Activated gamma-delta T cell treated with Interleukin-2 at 50 U/mL for 16 hours (primary cell): ENCODE measurements around the gene CCM2L.

Source experiments
- DNase-seq: peaks from one replicate; pipeline ENCODE4 v3.0.0-alpha.2; 2020

The CCM2L gene

DNA sequence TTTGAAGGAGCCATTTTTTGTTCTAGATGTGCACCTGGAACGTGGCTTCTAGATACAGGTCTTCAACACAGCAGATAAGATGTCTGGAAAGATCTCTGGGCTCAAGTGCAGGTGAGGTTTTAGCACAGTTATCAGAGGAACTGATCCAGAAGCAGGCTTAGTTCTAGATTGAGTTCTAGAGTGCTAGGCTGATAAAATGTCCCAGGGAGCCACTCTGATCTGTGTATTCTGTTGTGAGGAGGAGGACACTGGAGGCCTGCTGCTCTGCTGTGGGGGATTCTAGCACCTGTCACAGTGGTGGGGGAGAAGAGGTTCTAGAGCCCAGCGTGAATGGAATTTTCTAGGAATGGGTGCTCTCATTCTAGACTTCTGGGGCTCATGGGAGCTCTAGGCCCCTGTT is 12.0 kb upstream of the CCM2L start:
- DNase-seq: no peak

DNA sequence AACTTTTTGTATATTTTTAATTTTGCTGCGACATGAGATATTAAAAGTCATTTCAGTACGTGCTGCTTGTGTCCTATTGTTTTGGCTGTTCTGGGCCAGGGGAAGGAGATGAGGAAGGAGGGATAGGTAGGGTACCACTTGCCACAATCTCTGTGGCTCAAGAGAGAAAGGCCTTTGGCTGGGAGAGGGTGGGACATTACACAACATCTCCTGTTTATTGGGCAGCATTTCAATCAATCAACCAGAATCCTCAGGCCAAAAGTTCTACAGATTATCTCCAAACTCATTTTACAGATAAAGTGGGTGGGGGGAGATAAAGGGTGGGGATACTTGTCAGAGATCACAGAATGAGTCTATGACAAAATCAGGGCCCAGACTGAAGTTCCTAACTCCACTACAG is 6.9 kb upstream of the CCM2L start:
- no peak for DNase-seq

DNA sequence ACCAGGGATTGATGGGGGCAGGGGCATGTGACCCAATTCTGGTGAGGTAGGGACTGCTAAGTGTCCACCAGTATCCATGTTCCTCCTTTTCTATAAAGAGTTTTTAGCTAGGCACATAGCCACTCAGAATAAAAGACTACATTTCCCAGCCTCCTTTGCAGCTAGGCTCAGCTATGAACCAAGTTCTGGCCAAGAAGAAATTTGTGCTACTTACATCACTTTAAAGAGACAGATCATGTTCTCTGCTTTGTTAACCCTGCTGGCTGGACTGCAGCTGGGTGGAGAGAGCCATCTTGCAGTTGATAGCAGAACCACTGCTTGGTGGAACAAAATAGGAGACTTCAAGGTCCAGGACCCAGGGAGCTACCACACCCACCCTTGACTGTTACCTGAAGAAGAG is 5.3 kb upstream of the CCM2L start:
- no peak for DNase-seq

DNA sequence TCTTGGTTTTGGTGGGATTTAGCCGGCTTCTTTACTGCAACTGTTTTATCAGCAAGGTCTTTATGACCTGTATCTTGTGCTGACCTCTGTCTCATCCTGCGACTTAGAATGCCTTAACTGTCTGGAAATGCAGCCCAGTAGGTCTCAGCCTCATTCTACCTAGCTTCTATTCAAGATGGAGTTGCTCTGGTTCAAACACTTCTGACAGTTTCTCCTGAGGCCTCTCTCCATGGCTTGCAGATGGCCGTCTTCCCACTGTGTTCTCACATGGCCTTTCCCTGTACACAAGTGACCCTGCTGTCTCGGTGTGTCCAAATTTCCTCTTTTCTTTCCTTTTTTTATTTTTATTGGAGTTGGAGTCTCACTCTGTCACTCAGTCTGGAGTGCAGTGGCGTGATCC is 4.2 kb upstream of the CCM2L start:
- no peak for DNase-seq

DNA sequence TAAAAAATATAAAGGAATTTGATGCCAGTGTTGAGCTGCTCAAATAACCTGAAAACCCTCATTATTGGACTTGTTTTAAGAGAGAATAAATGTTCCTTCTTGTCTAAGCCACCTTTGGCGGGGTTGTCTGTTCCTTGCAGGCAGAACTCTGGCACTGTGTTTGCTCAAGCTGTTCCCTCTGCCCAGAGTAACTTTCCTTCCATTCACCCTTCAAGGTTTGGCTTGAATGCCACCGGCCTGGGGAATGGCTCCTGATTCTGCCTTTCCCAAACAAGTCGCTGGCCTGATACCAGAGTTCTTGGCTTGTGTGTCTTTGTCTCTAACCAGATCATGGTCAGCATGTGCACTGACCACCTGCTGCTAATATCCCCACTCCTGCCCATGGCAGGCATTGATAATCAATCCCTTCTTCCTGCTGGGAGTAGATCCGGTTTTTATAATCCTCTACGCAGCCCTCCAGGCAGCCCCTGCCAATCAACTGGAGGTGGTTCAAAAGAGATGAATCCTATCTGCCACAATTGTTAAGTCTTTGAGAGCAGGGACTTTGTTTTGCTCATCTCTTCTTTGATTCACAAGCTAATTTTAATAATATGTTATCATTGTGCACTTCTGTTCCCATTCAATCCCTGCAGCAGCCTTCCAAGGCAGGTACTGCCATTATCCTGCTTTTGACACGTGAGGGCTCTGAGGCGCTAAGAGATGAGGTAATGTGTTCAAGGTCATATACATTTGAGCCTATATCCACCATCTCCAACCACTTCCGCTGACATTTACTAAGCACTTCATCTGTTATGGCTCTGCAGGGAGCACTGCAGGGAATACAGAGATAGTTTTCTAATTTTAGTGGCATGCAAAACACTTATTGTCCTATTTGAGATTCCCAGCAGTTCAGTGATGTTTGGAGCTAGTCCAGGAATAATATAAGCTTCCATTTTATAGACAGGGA is 3.1 kb upstream of the CCM2L start:
- DNase-seq: no peak

DNA sequence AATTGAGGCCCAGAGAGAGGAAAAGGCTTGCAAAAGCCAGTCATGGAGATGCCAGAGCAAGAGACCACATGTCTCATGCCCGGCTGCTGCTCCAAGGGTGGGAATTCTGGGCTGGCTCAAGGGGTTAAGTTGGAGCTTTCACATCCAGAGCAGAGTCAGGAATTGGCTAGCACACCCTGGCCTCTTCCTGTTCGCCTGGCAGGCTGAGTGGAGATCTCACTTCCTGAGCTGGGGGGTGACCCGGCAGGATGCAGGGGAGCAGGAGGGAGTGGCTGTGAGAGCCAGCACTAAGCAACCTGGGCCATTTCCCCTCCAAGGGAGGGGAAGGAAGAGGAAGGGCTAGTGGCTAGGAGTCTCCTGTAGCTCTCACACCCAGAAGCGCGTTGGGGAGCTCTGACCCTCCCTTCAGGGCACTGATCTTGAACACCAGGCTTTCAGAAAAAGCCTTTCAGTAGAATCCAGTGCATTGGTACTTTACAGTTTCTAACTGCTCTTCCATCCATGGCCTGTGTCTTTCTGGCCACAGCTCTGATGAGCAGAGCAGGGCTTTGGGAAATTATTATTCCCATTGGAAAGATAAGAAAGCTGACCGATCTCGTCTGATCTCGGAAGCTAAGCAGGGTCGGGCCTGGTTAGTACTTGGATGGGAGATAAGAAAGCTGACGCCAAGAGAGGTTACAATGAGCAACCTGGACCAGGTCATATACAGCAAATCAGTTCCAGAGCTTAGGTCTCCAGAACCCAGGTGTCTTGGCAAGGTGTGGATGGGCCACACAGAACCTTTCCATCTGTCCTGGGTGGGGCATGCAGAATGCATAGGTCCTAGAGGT is 2.2 kb upstream of the CCM2L start:
- DNase-seq: no peak

DNA sequence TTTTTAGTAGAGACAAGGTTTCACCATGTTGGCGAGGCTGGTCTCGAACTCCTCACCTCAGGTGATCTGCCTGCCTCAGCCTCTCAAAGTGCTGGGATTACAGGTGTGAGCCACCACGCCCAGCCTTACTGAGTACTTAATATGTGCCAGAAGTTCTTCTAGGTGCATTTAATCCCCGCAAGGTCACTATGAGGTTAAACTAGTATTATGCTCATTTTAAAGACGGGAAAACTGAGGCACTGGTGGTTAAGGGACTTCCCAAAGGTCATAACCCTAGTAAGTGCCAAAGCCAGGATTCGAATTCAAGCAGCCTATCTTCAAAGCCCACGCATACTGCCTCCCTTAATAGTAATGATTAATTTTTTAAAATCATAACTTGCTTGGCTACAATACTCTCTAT is 674 bp upstream of the CCM2L start:
- DNase-seq: no peak

DNA sequence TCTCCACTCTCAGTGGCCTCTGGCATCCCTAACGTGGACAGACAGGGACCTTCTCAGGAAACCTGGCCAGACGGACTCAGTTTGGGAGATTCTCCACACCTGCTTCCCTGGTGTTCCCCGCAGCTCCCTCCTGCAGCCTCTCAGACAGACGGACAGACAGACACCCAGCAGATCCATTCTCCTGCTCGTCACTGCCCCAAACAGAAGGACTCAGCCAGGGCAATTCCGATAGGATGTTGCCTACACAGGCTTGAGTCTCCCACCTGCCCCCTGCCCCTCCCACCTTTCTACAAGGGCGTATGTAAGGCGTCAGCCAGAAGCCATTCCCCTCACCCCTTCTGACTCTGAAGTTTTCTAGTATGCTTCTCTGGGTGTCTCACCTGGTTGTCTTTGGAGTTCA is 428 bp downstream of the CCM2L start:
- no peak for DNase-seq

DNA sequence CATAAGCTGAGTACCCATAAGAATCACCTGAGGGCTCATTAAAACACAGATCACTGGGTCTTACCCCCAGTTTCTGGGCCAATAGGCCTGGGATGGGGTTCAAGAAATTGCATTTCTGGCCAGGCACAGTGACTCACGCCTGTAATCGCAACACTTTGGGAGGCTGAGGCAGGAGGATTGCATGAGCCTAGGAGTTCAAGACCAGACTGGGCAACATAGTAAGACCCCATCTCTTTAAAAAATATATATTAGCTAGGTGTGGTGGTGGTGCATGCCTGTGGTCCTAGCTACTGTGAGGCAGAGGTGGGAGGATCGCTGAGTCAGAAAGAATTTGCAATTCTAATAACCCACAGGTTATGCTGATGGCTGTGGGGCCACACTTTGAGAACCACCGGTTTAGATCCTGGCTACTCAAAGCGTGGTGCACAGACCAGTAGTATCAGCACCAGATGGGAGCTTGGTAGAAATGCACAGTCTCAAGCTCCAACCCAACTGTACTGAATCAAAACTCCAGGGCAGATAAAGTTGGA is 2.0 kb downstream of the CCM2L start:
- DNase-seq: no peak

DNA sequence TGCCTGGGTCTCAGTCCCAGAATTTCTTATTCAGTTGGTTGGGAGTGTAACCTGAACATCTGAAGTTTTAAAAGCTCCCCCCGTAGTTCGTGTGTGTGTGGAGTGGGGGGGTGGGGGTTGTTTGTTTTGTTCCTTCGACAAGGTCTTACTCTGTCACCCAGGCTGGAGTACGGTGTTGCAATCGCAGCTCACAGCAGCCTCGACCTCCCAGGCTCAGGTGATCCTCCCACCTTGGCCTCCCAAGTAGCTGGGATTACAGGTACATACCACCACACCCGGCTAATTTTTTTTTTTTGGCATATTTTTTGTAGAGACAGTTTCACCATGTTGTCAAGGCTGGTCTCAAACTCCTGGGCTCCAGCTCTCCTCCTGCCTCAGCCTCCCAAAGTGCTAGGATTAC is 3.1 kb downstream of the CCM2L start:
- no peak for DNase-seq

DNA sequence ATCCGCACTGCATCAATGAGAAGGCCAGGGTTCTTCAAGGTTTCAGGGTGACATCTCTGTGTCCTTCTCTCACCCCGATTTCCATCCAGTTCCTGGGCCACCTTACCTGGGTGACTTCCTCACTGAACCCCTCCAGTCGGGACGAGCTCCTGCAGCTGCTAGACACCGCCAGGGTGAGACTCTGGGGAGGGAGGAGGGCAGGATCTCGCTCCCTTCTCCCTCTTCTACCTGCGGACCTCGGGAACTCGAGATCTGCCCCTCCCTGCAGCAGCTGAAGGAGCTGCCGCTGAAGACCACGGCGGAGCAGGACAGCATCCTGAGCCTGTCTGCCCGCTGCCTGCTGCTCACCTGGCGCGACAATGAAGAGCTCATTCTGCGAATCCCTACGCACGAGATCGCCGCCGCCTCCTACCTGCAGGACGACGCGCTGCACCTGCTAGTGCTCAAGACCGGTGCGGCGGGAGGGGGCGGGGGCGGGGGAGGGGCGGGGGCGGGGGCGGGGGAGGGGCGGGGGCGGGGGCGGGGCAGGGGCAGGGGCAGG is 7.5 kb downstream of the CCM2L start:
- DNase-seq: peak; percentile 31

DNA sequence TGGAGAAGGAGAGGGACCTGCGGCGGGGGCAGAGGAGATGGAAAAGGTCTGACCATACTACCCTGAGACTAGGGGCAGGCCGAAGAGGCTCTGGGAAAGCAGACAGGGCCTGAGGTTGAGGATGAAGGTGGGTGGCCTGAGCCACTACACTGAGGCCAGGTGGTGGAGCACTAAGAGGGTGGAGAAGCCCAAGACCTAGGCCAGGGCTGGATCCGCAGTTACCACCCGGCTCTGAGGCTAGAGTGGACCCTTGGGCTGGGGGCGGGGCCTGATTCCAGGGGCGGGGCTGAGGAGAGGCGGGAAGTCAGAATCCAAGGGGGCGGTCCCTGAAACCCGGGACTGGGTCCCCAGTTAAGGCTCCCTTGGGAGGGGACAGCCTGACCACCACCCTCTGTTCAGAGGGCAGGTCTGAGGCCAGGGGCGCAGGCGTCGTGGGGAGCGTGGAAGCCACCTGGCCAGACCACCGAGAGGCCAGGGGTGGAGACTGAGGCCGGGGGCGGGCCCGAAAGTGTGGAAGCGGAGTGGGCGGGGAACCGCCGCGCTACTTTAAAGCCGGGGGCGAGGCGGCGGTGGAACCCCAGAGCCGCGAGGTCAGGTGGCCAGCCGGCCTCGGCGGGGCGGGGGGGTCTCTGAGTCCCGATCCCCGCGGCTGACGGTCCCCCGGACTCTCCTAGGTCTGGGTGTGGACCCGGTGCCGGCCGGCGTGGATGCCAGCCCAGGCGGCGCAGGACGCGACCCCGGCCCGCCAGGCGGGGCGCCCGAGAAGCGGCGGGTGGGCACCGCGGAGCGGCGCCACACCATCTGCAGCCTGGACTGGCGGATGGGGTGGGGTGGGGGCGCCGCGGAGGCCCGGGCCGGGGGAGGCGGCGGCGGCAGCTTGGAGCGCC is 8.3 kb downstream of the CCM2L start:
- DNase-seq: peak; percentile 22

DNA sequence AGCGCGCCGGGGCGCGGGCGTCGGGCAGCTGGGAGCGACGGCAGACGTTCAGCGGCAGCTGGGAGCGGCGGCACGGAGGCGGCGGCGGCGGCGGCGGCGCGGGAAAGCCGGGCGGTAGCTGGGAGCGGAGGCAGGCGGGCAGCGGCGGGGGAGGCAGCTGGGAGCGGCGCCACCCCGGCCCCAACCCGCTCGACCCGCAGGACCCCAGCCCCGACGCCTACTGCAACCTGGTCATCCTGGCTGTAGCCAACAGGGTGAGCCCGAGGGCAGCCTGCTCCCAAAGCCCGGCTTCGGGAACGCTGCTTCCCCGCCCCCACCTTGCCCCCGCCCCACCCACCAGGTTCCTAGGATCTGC is 8.9 kb downstream of the CCM2L start:
- DNase-seq: no peak

DNA sequence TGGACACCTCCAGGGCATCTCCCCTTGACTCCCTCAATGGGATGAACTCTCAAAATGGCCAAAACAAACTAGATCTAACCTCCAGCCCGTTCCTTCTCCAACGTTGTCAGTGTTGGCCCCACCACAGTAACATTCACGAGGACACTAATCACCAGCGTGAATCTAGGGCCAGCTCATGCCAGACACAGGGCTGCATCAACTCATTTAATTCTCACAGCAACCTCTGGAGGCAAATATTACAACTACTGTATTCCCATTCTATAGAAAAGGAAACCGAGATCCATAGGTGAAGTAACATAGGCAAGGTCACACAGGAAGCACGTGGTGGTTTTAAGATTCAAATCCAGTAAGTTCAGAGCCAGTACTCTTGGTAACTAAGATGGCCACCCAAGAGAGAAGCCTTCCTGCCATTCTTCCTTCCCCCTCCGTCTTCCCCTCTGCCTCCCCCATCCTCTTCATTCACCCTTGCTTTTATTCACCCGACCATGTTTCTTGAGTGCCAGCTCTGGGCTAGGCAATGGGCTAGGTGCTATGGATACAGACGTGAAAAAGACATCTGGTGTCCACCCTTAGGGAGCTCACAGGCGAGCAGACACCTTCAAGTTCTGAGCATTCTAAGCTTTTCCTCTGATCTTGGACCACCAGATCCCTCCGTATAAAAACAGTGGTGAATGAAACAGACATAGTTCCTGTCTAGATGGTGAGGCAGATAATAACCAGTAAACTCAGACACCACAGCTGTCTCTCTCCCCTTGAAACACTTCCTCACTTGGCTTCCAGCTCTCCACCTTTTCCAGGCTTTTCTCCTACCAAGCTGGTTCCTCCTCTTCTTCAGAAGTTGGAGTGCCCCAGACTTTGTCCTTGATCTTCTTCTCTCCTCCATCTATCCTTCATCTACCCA is 9.6 kb downstream of the CCM2L start:
- DNase-seq: no peak

DNA sequence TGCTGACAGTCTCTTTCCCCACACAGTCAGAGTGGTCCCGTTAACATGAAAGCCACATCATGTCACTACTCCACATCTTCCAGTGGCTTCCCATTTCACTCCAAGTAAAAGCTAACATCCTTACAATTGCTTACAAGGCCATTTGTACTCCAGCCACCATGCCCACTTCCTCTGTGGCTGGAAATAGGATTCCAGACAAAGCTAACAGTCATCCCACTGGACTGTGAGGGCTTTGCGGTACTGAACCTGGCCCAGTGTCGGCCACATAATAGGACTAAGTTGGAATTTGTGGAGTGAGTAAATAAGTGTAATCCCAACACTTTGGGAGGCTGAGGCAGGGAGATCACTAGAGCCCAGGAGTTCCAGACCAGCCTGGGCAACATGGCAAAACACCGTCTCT is 10.9 kb downstream of the CCM2L start:
- no peak for DNase-seq

DNA sequence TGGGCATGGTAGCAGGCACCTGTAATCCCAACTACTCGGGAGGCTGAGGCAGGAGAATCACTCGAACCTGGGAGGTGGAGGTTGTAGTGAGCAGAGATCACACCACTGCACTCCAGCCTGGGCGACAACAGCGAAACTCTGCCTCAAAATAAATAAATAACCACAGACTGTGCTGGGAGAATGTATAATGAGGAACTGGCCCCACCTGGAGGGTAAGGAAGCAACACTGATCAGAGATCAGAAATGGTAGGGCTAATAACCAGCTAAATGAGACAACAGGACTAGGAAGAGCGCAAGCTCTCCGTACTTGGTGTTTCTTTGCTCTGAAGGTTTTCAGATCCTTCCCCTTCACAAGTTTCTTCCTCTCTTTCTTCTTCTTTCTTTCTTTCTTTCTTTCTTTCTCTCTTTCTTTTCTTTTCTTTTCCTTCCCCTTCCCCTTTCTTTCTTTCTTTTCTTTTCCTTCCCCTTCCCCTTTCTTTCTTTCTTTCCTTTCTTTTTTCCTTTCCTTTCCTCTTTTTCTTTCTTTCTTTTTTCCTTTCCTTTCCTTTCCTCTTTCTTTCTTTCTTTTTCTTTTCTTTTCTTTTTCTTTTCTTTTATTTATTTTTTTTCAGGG is 14.6 kb downstream of the CCM2L start:
- no peak for DNase-seq

DNA sequence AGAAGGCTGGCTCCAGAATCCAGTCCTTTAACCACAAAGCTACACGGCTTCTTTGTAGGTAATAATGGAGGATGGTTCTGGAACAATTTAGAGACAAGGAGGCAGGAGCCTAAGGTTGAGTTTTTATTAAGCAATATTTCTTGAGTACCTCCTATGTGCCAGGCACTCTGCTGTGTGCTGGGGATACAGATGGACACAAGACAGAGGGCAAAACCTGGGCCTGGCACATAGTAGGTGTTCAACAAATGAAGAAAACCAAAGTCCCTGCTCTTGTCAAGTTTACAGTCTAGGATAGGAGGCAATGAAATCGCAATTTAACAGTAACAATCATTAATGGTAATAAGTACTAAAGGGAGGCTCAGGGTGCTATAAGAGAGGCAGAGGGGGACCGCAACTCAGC is 17.4 kb downstream of the CCM2L start:
- DNase-seq: no peak

DNA sequence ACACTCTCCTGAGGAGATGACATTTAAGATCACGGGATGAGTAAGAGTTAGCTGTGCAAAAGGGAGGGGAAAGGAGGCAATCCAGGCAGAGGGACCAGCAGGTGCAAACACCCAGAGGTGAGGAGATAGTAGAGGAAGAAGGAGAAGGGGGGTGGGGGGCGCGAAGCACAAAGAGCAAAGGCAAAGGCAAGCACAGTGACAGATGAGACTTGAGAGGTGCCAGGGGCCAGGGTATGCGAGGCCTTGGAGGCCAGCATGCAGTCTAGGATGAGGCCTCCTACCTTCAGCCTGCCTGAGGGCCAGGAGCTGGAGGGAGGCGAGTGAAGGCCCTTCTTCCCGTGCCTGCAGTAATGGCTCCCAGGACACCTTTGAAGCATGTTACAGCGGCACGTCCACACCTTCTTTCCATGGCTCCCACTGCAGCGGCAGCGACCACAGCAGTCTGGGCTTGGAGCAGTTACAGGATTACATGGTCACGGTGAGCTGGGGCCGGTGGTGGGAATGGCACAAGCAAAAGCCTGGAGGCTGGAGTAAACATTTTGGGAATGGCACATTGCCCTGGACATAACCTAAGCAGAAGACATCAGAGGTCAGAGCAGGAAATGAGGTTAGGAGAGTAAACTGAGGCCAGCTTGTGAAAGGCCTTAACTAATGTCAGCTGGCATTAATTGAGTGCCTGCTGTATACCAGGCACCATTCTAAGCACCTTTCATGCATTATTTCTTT is 18.6 kb downstream of the CCM2L start:
- DNase-seq: no peak

DNA sequence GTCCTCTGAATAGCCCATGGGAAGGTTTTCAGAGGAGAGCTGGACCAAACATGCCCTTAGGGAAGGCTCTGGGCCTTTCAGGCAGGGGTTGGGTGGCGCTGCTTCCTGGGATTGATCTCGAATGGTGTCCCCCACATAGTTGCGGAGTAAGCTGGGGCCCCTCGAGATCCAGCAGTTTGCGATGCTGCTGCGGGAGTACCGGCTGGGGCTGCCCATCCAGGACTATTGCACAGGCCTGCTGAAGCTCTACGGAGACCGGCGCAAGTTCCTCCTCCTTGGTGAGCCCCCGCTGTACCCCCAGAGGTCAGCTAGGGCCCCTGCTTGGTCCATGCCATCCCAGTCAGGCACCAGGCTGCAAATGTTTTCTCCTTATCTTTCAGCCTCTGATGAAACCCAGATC is 19.3 kb downstream of the CCM2L start:
- DNase-seq: no peak
